MM.1S (cell line): ENCODE results near the gene MAPK8IP1.

Experiments used
- DNase-seq: peaks from one replicate; pipeline ENCODE4 v3.0.0-alpha.2; 2015
- H2AFZ ChIP-seq: fragments of 300-600 bp; sonication (generic); 2 replicates; pipeline ENCODE4 v1.6.0; 2016; ENCODE audit warnings: antibody characterized with exemption, low read length
- H3F3A ChIP-seq: fragments of 300-600 bp; sonication (generic); 2 replicates; pipeline ENCODE4 v1.6.1; 2016; ENCODE audit warnings: mild to moderate bottlenecking, antibody characterized with exemption, low read length, moderate library complexity, mixed read lengths; ENCODE audit not compliant: insufficient read depth
- H3K27ac ChIP-seq: fragments of 300-600 bp; sonication (generic); 2 replicates; pipeline ENCODE4 v1.5.1; 2016; ENCODE audit warnings: mild to moderate bottlenecking, low read length
- H3K27me3 ChIP-seq: fragments of 300-600 bp; sonication (generic); replicated peaks from 2 replicates; pipeline ENCODE4 v1.6.0; 2016; ENCODE audit warnings: low read length; ENCODE audit not compliant: insufficient read depth
- H3K36me3 ChIP-seq: fragments of 300-600 bp; sonication (generic); replicated peaks from 2 replicates; pipeline ENCODE4 v1.6.1; 2016; ENCODE audit warnings: mild to moderate bottlenecking, low read length, mixed read lengths; ENCODE audit not compliant: insufficient read depth
- H3K4me1 ChIP-seq: fragments of 300-600 bp; sonication (generic); 2 replicates; pipeline ENCODE4 v1.6.1; 2016; ENCODE audit warnings: low read length, mixed read lengths
- H3K4me2 ChIP-seq: fragments of 300-600 bp; sonication (generic); 2 replicates; pipeline ENCODE4 v1.6.0; 2016; ENCODE audit warnings: low read depth, low read length
- H3K4me3 ChIP-seq: fragments of 300-600 bp; sonication (generic); 2 replicates; pipeline ENCODE4 v1.5.1; 2016; ENCODE audit warnings: low read length, mixed read lengths
- H3K79me2 ChIP-seq: fragments of 300-600 bp; sonication (generic); 2 replicates; pipeline ENCODE4 v1.6.1; 2016; ENCODE audit warnings: mixed run types, low read length, mixed read lengths
- H3K9ac ChIP-seq: fragments of 300-600 bp; sonication (generic); 2 replicates; pipeline ENCODE4 v1.6.1; 2016; ENCODE audit warnings: low read length, mixed read lengths
- H3K9me2 ChIP-seq: fragments of 300-600 bp; sonication (generic); replicated peaks from 2 replicates; pipeline ENCODE4 v1.6.1; 2016; ENCODE audit warnings: mild to moderate bottlenecking, low read length, mixed read lengths; ENCODE audit not compliant: insufficient read depth
- H3K9me3 ChIP-seq: fragments of 300-600 bp; sonication (generic); replicated peaks from 2 replicates; pipeline ENCODE4 v1.6.1; 2016; ENCODE audit warnings: mild to moderate bottlenecking, low read length, mixed read lengths; ENCODE audit not compliant: insufficient read depth
- H4K20me1 ChIP-seq: fragments of 300-600 bp; sonication (generic); 2 replicates; pipeline ENCODE4 v1.6.1; 2016; ENCODE audit warnings: mild to moderate bottlenecking, low read length, moderate library complexity, mixed read lengths; ENCODE audit not compliant: insufficient read depth
- CTCF ChIP-seq: fragments of 300-600 bp; sonication (generic); IDR thresholded peaks from 2 replicates; pipeline ENCODE4 v1.5.1; 2016; ENCODE audit warnings: antibody characterized with exemption, low read length, mixed read lengths
- EZH2 ChIP-seq: fragments of 300-600 bp; sonication (generic); optimal IDR thresholded peaks from 2 replicates; pipeline ENCODE3; 2017; ENCODE audit warnings: low read depth, mild to moderate bottlenecking, antibody characterized with exemption, low read length, mixed read lengths
- EZH2phosphoT487 ChIP-seq: fragments of 300-600 bp; sonication (generic); IDR thresholded peaks from 2 replicates; pipeline ENCODE4 v1.6.1; 2018; ENCODE audit warnings: antibody characterized with exemption, low read length

MAPK8IP1 gene

GRCh38 chr11:45918962-45919675 is 33.7 kb downstream of the MAPK8IP1 start:
- Histone ChIP-seq H3F3A (peaks cover 18% of the 10 kb centered on the region), H3K27me3 (peaks cover 7% of the 10 kb centered on the region; the same call in 1 of the 2 replicates), H3K9ac (no peak overlapping the region; the same call in 1 of the 2 replicates), H4K20me1 (no peaks in the 10 kb centered on the region), H3K4me2 (peak overlapping the region; percentile 99; the same call in 1 of the 2 replicates), H3K27ac (peak overlapping the region; percentile 88; the same call in 1 of the 2 replicates), H3K79me2 (peaks cover 22% of the 10 kb centered on the region), H3K36me3 (no peaks in the 10 kb centered on the region), H2AFZ (peak overlapping the region; percentile 96), H3K9me3 (no peaks in the 10 kb centered on the region), H3K4me3 (peak overlapping the region; percentile 95), H3K9me2 (no peaks in the 10 kb centered on the region), H3K4me1 (peaks cover 14% of the 10 kb centered on the region)
- TF ChIP-seq EZH2 = no peak
- no peak for TF ChIP-seq CTCF
- no peak for TF ChIP-seq EZH2phosphoT487
- no peak for DNase-seq

GRCh38 chr11:45919806-45920530 is 34.5 kb downstream of the MAPK8IP1 start:
- DNase-seq = no peak
- Histone ChIP-seq H3K36me3 (no peaks in the 10 kb centered on the region), H3K27ac (no peak overlapping the region), H3K9ac (no peak overlapping the region), H3K4me1 (peaks cover 14% of the 10 kb centered on the region), H3K9me3 (no peaks in the 10 kb centered on the region), H3K4me3 (no peak overlapping the region), H3F3A (peaks cover 18% of the 10 kb centered on the region), H3K9me2 (no peaks in the 10 kb centered on the region), H3K27me3 (peaks cover 13% of the 10 kb centered on the region; the same call in 1 of the 2 replicates), H3K4me2 (no peak overlapping the region), H2AFZ (no peak overlapping the region), H4K20me1 (no peaks in the 10 kb centered on the region), H3K79me2 (peaks cover 22% of the 10 kb centered on the region)
- no peak for TF ChIP-seq EZH2
- no peak for TF ChIP-seq EZH2phosphoT487
- TF ChIP-seq CTCF = no peak

GRCh38 chr11:45920531-45921477 is 35.4 kb downstream of the MAPK8IP1 start:
- no peak overlapping the region for H3K9ac ChIP-seq
- no peak for DNase-seq
- H3K27ac ChIP-seq = no peak overlapping the region
- H3K36me3 ChIP-seq = no peaks in the 10 kb centered on the region
- H3K79me2 ChIP-seq = peaks cover 19% of the 10 kb centered on the region
- no peaks in the 10 kb centered on the region for H3K9me2 ChIP-seq
- peaks cover 13% of the 10 kb centered on the region; the same call in 1 of the 2 replicates for H3K27me3 ChIP-seq
- TF ChIP-seq EZH2phosphoT487 (no peak), CTCF (no peak), EZH2 (no peak)
- no peak overlapping the region for H3K4me2 ChIP-seq
- no peak overlapping the region for H3K4me3 ChIP-seq
- H2AFZ ChIP-seq = no peak overlapping the region
- no peaks in the 10 kb centered on the region for H4K20me1 ChIP-seq
- H3K9me3 ChIP-seq = no peaks in the 10 kb centered on the region
- H3F3A ChIP-seq = peaks cover 18% of the 10 kb centered on the region
- H3K4me1 ChIP-seq = peaks cover 14% of the 10 kb centered on the region
